Measurements from ENCODE around the gene PHYKPL.
"Not testable (repeated sequence)": the region's sequence is repeated elsewhere in the genome, so short reads cannot be mapped to it uniquely, and the experiment has no call there.

PHYKPL gene

DNA sequence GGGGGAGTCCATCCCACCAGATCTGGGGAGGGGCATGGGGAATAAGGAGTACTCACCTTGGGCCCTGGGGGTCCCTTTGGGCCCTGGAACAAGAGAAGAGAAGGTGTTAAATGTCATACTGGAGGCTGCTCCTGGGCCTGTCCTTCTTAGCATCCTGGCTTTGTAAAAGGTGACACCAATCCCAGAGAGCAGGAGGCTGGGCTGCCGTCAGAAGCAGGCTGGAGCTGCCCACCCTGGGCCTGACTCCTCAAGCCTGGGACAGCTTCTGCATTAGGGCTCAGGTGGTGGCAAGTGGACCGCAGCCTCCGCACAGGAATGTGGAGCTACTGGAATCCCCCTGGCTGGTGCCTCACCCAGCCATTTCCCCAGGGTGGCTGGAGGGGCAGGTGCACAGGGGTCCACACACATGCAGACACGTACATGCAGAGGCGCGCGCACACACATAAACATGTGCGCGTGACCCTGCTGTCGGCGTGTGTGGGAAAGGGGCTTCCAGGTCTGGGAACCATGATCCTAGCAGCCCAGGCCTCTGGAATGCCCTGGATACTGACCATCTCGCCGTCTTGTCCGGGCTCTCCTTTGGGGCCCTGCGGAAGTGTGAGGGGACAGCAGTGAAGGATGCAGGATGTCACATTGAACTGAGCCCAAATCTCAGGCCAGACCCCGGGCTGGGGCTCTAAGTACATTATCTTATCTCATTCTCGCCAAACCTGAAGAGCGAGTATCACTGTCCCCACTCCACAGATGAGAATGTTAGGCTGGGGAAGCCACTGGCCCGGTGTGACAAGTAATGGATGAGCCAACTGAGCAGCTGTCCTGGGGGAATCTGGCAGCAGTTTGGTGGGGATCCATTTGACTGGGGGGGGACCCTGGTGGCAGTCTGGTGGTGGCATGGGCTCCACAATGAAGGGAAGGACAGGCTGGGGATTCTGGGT is 29.3 kb upstream of the PHYKPL start:
- no peak for DNase-seq

DNA sequence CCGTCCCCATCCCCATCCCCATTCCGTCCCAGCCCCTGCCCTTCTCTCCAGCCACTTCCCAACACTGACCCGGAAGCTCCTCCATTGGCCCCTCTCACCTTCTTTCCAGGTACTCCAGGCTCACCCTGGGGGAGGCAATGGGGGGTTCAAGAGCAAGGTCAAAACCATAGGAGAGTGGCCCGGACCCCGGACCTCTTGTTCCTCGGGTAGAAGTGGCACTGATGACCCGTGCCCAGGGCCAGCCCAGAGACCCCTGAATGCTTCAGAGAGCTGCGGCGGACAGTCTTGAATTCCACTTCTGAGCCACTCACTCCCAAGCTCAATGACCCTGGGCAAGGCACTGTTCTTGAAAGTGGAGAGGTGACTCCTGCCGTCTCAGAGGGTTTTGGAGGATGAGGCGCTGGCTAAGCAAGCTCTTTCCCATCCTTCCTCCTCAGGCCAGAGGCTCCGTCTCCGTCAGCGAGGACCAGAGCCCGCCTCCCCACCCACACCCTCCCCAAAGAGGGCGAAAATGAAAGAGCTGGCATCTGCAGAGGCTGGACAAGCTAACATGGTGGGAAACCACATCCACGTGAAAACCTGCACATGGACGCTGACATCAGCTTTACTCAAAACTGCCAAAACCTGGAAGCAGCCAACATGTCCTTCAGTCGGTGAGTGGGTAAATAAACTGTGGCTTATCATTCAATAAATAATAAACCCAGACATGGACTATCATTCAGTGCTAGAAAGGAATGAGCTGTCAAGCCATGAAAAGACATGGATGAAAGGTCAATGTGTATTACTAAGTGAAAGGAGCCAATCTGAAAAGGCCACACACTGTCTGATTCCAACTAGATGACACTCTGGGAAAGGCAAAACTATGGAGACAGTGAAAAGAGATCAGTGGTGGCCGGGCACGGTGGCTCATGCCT is 27.3 kb upstream of the PHYKPL start:
- no peak for DNase-seq

DNA sequence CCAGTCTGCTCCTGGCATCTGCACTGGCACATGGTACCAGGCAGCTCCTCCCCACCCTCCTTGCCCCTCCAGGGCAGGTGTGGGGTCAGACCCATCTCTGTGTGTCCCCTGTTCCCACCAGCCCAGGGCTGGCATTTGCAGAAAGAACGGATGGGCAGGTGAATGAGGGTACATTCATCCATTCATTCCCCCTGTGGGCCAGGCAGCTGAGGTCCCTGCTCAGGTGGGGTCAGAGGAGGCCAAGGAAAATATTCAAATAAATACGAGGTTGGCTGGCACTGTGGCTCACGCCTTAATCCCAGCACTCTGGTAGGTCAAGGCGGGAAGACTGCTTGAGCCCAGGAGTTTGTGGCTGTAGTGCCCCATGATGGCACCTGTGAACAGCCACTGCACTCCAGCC is 25.0 kb upstream of the PHYKPL start:
- no peak for DNase-seq

DNA sequence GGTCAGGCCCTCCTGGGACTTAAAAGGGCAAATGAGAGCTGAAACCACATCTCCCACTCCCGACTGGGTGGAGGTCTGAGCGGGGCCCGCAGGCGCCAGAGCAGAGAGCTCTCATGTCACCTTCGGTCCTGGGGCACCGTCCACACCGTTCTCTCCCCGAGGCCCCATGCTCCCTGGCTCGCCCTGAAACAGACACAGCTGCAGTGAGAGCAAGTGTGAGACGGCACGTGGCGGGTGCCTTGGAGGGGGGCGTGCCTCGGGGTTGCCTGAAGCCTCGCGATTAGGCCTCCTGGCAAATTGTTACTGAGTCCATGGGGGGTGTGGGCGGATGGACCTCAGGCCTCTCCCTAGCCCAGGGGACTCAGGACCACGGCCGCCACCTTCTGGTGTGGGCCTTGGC is 24.1 kb upstream of the PHYKPL start:
- DNase-seq, result no peak

DNA sequence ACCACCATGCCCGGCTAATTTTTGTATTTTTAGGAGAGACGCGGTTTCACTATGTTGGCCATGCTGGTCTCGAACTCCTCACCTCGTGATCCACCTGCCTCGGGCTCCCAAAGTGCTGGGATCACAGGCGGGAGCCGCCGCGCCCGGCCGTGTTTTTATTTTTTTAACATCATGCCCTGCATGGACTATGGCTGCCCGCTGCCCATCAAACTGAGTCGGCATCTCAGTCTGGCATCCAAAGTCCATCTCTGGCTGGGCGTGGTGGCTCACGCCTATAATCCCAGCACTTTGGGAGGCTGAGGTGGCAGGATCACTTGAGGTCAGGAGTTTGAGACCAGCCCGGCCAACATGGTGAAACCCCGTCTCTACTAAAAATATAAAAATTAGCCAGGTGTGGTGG is 21.0 kb upstream of the PHYKPL start:
- not testable (repeated sequence) for DNase-seq

DNA sequence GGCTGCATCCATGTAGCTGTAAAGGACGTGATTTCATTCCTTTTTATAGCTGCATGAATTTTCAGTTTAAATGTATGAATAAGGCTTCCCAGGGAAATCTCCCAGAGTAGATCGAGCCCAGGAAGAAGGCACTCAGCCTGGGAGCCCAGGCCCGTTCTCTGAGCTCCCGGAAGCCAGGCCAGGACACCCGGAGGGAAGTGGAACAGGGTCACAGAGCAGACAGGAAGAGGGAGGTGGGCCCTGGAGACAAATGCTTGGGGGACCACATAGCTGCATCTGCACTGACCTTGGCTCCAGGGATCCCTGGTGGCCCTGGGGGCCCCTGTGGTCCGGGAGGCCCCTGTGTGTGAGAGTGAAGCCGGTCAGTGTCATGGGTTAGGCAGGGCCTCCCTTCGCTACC is 19.7 kb upstream of the PHYKPL start:
- DNase-seq, result no peak

DNA sequence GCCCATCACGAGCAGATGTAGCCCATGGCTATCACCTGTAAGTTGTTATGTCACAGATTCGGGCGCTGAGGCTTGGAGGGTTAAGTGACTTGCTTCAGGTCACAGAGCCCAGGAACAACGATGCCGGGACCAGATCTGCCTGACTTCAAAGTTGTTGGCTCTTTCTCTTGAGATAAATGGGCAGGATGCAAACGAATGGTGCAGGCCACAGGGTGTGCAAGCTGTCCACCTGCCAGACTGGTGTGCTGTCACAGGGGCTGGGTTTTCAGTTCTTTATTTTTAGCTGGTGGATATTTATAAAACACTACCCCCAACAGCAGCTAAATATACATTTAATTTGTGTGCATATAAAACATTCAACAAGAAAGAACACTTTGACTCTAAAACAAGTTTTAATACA is 17.7 kb upstream of the PHYKPL start:
- DNase-seq, result no peak

DNA sequence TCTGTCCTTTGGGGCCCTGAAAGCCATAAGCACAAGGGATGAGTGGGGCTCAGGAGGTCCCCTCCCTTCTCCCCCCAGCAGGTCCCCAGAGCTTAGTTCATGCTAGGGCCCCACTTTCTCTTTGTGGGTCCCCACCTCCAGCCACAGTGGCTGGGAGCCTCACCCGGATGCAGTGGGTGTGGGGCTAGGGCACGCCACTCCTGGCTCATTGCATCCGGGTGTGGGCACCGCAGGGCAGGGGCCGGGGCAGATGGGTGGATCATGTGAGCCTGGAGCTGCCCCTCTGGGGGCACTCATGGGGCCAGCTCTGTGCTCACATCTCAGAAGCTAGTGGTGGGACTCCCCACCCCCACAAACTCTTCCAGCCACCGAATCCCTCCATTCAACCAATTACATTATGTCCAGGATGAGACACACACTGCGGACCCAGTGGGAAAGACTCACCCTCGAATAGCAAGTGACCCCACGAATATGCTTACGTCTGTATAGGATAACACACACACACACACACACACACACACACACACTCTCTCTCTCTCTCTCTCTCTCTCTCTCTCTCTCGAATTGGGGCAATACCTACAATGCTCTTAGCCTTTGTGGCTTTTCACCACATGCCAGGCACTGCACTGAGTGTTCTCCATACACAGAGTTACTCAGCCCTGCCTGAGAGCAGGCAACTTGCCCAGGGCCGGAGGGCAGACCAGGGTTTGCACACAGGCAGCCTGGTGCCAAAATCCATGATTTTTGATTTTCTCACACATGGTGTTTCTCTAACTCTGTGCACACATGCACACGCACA is 16.8 kb upstream of the PHYKPL start:
- DNase-seq, result no peak

DNA sequence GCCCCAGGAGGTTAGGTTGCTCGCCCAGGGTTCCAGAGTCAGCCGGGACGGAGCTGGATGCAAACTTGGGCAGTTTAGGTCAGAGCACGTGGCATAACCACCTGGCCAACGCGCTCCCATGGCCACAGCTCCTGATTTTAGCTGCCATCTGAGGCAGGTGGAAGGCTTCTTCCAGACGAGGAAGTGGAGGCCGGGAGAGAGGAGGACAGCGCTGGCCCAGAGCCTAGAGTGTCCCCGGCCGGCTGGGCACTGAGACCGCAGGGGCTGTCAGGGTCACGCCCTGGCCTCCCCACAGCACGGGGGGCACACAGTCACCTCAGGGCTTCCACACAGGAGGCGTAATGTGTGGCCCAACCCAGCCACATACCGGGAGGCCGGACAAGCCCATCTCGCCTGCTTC is 16.1 kb upstream of the PHYKPL start:
- no peak for DNase-seq

GRCh38 chr5:178247481-178248456 is 15.2 kb upstream of the PHYKPL start:
- no peak for DNase-seq

DNA sequence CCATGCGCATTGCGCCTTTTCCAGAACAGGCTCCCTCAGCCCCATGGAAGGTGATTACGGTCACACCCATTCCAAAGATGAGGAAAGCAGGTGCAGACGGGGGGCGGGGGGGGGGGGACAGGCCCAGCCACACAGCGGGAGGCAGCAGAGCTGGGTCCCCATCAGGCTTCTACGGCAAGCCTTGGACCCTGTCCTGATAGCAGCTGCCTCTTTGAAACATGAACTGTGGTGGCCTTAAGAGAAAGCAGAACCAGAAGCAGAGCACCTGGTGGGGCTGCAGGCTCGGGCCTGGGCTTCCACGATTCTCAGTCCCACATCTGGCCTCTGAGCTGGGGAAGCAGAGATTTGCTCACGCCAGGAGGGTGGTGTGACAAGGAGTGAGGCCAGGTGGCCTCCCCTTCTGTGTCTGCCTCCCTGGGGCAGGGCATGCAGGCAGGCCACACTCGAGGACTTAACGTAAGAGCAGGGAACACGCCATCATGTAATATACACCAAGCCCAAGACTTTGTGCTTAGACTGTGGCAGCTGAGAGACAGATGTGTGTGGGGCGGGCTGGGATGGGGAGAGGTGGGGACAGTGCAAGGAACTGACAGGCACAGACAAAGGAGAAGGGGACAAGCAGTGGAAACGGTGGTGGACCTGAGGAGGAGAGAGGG is 14.2 kb upstream of the PHYKPL start:
- DNase-seq, result no peak

- DNase-seq, result no peak
Measured at GRCh38 chr5:178245389-178245788, 12.8 kb upstream of the PHYKPL start.

- DNase-seq, result no peak
Measured at GRCh38 chr5:178244576-178244975, 12.0 kb upstream of the PHYKPL start.

DNA sequence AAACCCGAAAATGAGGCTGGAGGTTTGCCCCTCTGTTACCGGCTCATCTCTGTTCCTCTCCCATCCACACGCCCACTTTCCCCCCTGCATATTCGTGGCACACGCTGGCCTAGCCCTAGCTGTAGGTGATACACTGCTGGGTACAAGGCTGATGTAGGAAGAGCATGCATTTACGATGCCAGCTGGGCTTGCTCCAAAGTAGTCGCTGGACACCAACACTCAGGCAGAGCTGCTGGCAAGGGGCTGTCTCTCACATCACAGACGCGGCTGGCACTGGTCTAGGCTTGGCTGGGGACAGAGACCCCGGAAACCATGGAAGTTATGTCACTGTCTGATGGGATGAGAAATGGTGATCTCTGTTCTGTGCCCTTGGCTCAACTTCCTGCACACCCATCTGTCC is 9.8 kb upstream of the PHYKPL start:
- DNase-seq, result no peak

DNA sequence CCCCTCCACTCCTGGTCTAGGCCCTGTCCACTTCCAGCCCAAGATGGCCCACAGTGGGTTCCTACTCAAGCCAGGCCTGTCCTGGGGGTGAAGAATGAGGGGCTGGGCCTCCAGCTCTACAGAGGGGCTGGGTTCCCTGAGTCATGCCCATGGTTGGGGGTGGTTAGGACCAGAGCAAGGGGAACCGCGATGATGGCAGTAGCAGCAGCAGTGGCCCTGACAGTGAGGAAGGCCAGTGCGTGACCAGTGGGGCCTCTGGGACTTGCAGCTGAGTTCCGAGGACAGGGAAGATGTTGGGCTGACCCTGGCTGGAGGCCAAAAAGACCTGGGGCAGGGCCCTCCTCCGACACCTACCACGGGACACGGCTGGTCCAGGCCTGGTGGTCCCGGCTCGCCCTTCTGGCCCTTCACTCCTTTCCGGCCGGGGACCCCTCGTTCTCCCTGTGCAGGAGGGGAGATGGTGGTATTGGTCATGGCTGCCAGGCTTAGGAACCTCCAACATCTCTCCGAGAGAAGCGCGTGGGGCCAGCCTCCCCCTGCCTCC is 9.2 kb upstream of the PHYKPL start:
- DNase-seq, result no peak

- DNase-seq, result no peak
Measured at GRCh38 chr5:178241231-178241663, 8.6 kb upstream of the PHYKPL start.

DNA sequence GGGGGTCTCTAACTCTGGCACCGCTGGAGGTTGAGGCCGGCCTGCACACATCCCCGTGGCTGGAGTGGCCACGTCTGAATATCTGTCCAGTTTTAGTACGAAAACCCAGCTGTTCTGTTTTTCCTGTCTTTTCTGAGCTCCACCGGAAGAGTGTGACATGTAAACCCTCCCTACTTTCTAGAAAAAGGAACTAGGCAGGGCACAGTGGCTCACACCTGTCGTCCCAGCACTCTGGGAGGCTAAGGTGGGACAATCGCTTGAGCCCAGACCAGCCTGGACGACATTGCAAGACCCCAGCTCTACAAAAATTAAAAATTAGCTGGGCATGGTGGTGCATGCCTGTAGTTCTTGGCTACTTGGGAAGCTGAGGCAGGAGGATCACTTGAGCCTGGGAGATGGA is 8.2 kb upstream of the PHYKPL start:
- DNase-seq, result no peak

- no peak for DNase-seq
Measured at GRCh38 chr5:178240341-178240741, 7.7 kb upstream of the PHYKPL start.

GRCh38 chr5:178239626-178240301 is 7.2 kb upstream of the PHYKPL start:
- not testable (repeated sequence) for DNase-seq

All from NCI-H1092 treated with DMSO at 0.1 percent for 48 hours (cell line).